B cell (primary cell): Measurements from ENCODE around the gene ISLR. TPM values are rescaled to one million over a fixed set of nuclear protein-coding genes. Genes with fewer than 3 reads are reported as not detected.

ENCODE experiments used
- ATAC-seq: fragments of 200-7000 bp; cut with Tn5 transposase; one replicate; pipeline ENCODE4 v1.10.0; 2021; ENCODE audit warnings: low read depth, mild to moderate bottlenecking, moderate number of reproducible peaks, moderate library complexity
- CTCF ChIA-PET: fragments of 350-600 bp; sonication (Branson Sonifier 250); formaldehyde crosslinking; loops from one replicate; lab custom pipeline; 2021; ENCODE audit warnings: antibody characterized with exemption, inconsistent platforms; lab: Charles Lee
- POLR2A ChIA-PET: fragments of 350-600 bp; sonication (Branson Sonifier 250); formaldehyde crosslinking; loops from one replicate; lab custom pipeline; 2021; ENCODE audit warnings: antibody characterized with exemption; lab: Charles Lee
- DNase-seq: peaks from one replicate; pipeline ENCODE4 v3.0.0; 2013
- H2AFZ ChIP-seq: 2 replicates; pipeline ENCODE4 v1.6.1; 2012; ENCODE audit warnings: mild to moderate bottlenecking, low read depth, low read length; ENCODE audit not compliant: insufficient read depth, poor library complexity, severe bottlenecking
- H3K27ac ChIP-seq, 2 donors: 1 replicate in 1 of 2; 2 replicates in 1 of 2; pipeline ENCODE4 v1.5.1; 2012 to 2013; ENCODE audit warnings: low read length in 2 of 2, mild to moderate bottlenecking in 2 of 2, moderate library complexity in 1 of 2
- H3K27me3 ChIP-seq, 4 experiments: fragments of 200-600 bp in 1 of 4; sonication (generic) in 1 of 4; replicated peaks in 1 of 4; 1 replicate in 2 of 4; 2 replicates in 2 of 4; pipeline versions ENCODE4 v1.6.1 to v1.7.0; 2013 to 2016; ENCODE audit warnings: low read length in 3 of 4, mild to moderate bottlenecking in 2 of 4, mixed read lengths in 1 of 4, moderate library complexity in 1 of 4; ENCODE audit not compliant: insufficient read depth in 4 of 4, control insufficient read depth in 3 of 4; ENCODE audit errors: control extremely low read depth in 1 of 4
- H3K36me3 ChIP-seq, 2 experiments: replicated peaks in 1 of 2; 1 replicate in 1 of 2; 2 replicates in 1 of 2; pipeline versions ENCODE4 v1.6.1 to v1.7.1; 2013; ENCODE audit warnings: low read length in 1 of 2; ENCODE audit not compliant: insufficient read depth in 2 of 2, control insufficient read depth in 1 of 2; ENCODE audit errors: control extremely low read depth in 1 of 2, extremely low read depth in 1 of 2
- H3K4me1 ChIP-seq, 2 donors: fragments of 200-600 bp in 1 of 2; sonication (generic) in 1 of 2; 1 replicate in 1 of 2; 2 replicates in 1 of 2; pipeline versions ENCODE4 v1.5.1 to v1.6.1; 2013 to 2017; ENCODE audit warnings: low read length in 2 of 2; ENCODE audit not compliant: control insufficient read depth in 2 of 2, insufficient read depth in 2 of 2
- H3K4me2 ChIP-seq: replicated peaks from 2 replicates; pipeline ENCODE3; 2012; ENCODE audit warnings: mild to moderate bottlenecking, low read depth, low read length; ENCODE audit not compliant: poor library complexity, severe bottlenecking
- H3K4me3 ChIP-seq, 5 experiments: fragments of 200-600 bp in 1 of 5; sonication (generic) in 1 of 5; 1 replicate in 3 of 5; 2 replicates in 2 of 5; pipeline versions ENCODE4 v1.5.1 to v1.7.0; 2011 to 2016; ENCODE audit warnings: low read length in 4 of 5, mild to moderate bottlenecking in 4 of 5, low read depth in 2 of 5, control low read depth in 1 of 5, moderate library complexity in 1 of 5; ENCODE audit not compliant: insufficient read depth in 1 of 5; ENCODE audit errors: control extremely low read depth in 1 of 5, extremely low read depth in 1 of 5
- H3K79me2 ChIP-seq: fragments of 200-600 bp; sonication (generic); one replicate; pipeline ENCODE4 v1.6.0; 2016; ENCODE audit warnings: low read length; ENCODE audit not compliant: control insufficient read depth, insufficient read depth
- H3K9ac ChIP-seq: fragments of 200-600 bp; sonication (generic); 2 replicates; pipeline ENCODE4 v1.6.1; 2017; ENCODE audit warnings: mild to moderate bottlenecking, low read length, moderate library complexity
- H3K9me3 ChIP-seq, 3 donors: one replicate each; pipeline versions ENCODE4 v1.6.1 to v1.7.1; 2013; ENCODE audit warnings: low read length in 2 of 3; ENCODE audit not compliant: control insufficient read depth in 2 of 3, insufficient read depth in 1 of 3; ENCODE audit errors: control extremely low read depth in 1 of 3
- H4K20me1 ChIP-seq: 2 replicates; pipeline ENCODE4 v1.6.0; 2012; ENCODE audit warnings: mild to moderate bottlenecking, low read length; ENCODE audit not compliant: insufficient read depth, control insufficient read depth, poor library complexity, severe bottlenecking
- H3K27ac Mint-ChIP-seq: one replicate; pipeline ENCODE4 v1.8.0; 2021; ENCODE audit warnings: mixed read lengths
- H3K27me3 Mint-ChIP-seq: one replicate; pipeline ENCODE4 v1.8.0; 2021; ENCODE audit warnings: mixed read lengths
- H3K4me1 Mint-ChIP-seq: one replicate; pipeline ENCODE4 v1.8.0; 2021; ENCODE audit warnings: mixed read lengths
- H3K4me3 Mint-ChIP-seq: one replicate; pipeline ENCODE4 v1.8.0; 2021; ENCODE audit warnings: mixed read lengths
- H3K9me3 Mint-ChIP-seq: one replicate; pipeline ENCODE4 v1.8.0; 2022; ENCODE audit warnings: mixed read lengths; ENCODE audit not compliant: insufficient read depth
- EZH2 ChIP-seq: IDR thresholded peaks from 2 replicates; pipeline ENCODE4 v1.6.1; 2012; ENCODE audit warnings: borderline replicate concordance, low read depth, mild to moderate bottlenecking, moderate library complexity, low read length; ENCODE audit not compliant: insufficient read depth, poor library complexity, severe bottlenecking
- WGBS: methylation state at CpG from one replicate; pipeline ENCODE4 v1.1.5; 2013; ENCODE audit warnings: missing lambda C conversion rate; ENCODE audit not compliant: insufficient coverage; 5-methylcytosine and 5-hydroxymethylcytosine counted together
- intact Hi-C: fragments of 100-400 bp; cut with micrococcal nuclease; formaldehyde crosslinking; loops from one replicate; pipeline ENCODE4 v1.10.0; 2022
- polyA plus RNA-seq: library from polyadenylated mRNA; depleted of rRNA; stranded (reverse); fragments of >200 nt; gene quantifications from 2 replicates; pipeline ENCODE4 v1.2.3, GENCODE V29; 2012
- total RNA-seq, 2 donors: library from RNA; stranded (reverse); fragments of 120-200 nt in 1 of 2; gene quantifications; 1 replicate in 1 of 2; 2 replicates in 1 of 2; pipeline versions ENCODE4 v1.2.3 to v1.2.4, GENCODE V29; 2013 to 2022
- TF ChIP-seq, protein P1 (sequence below): fragments of 200-600 bp; IDR thresholded peaks from one replicate; pipeline ENCODE4 v1.8.0; 2022; ENCODE audit warnings: antibody characterized with exemption, mild to moderate bottlenecking

ISLR gene
- total and polyA plus RNA-seq, 2 donors (not counting 1 experiment from before 2014, with no cell fraction given), result not detected

GRCh38 chr15:74202452-74203401, 29.2 kb downstream of the ISLR start, which contains the start of gene STRA6:
STRA6 (minus strand) TSS chr15:74202787; CDS start chr15:74202267, 520 bp downstream.
- no peak for DNase-seq
- Histone ChIP-seq H3K4me1 (no peaks in the 10 kb centered on the region), H3K9me3 (no peaks in the 10 kb centered on the region), H4K20me1 (no peaks in the 10 kb centered on the region), H3K9ac (no peak within 1 kb of the TSS), H3K4me2 (no peak within 1 kb of the TSS), H3K79me2 (no peaks in the 10 kb centered on the region), H3K27ac (no peak within 1 kb of the TSS), H3K27me3 (no peaks in the 10 kb centered on the region), H3K4me3 (no peak within 1 kb of the TSS), H3K36me3 (no peaks in the 10 kb centered on the region), H2AFZ (no peak within 1 kb of the TSS)
- peaks cover 23% of the 10 kb centered on the region for H3K27me3 Mint-ChIP-seq
- ChIA-PET CTCF (no interaction called here), POLR2A (no interaction called here)
- no peak for TF ChIP-seq EZH2
- TF ChIP-seq, protein P1, sequence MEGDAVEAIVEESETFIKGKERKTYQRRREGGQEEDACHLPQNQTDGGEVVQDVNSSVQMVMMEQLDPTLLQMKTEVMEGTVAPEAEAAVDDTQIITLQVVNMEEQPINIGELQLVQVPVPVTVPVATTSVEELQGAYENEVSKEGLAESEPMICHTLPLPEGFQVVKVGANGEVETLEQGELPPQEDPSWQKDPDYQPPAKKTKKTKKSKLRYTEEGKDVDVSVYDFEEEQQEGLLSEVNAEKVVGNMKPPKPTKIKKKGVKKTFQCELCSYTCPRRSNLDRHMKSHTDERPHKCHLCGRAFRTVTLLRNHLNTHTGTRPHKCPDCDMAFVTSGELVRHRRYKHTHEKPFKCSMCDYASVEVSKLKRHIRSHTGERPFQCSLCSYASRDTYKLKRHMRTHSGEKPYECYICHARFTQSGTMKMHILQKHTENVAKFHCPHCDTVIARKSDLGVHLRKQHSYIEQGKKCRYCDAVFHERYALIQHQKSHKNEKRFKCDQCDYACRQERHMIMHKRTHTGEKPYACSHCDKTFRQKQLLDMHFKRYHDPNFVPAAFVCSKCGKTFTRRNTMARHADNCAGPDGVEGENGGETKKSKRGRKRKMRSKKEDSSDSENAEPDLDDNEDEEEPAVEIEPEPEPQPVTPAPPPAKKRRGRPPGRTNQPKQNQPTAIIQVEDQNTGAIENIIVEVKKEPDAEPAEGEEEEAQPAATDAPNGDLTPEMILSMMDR, result no peak
- 79% methylated on average over 20 of the region's 26 CpGs for WGBS
- H3K4me3 Mint-ChIP-seq, result no peak within 1 kb of the TSS
- no peak for ATAC-seq
- H3K9me3 Mint-ChIP-seq, result no peaks in the 10 kb centered on the region
- intact Hi-C loops, result no loop called here
- H3K27ac Mint-ChIP-seq, result no peak within 1 kb of the TSS
- H3K4me1 Mint-ChIP-seq, result no peaks in the 10 kb centered on the region

- H3K4me3 ChIP-seq, result no peak overlapping the region
- H3K27me3 ChIP-seq, result peaks cover 0 to 4% (median 0%) of the 10 kb centered on the region in 4 experiments
- ATAC-seq, result no peak
- no peak overlapping the region for H3K27ac ChIP-seq
- H3K4me2 ChIP-seq, result no peak overlapping the region
- no peaks in the 10 kb centered on the region for H3K4me1 Mint-ChIP-seq
- no peak overlapping the region for H3K9ac ChIP-seq
- no peak overlapping the region for H3K4me3 Mint-ChIP-seq
- TF ChIP-seq, protein P1, result no peak
- TF ChIP-seq EZH2, result no peak
- no peak overlapping the region for H3K27ac Mint-ChIP-seq
- H3K9me3 ChIP-seq, result no peaks in the 10 kb centered on the region
- H4K20me1 ChIP-seq, result no peaks in the 10 kb centered on the region
- H3K27me3 Mint-ChIP-seq, result peaks cover 33% of the 10 kb centered on the region
- H3K36me3 ChIP-seq, result no peaks in the 10 kb centered on the region
- WGBS, result 83% methylated on average over 6 of the region's 10 CpGs
- no peaks in the 10 kb centered on the region for H3K4me1 ChIP-seq
- H2AFZ ChIP-seq, result no peak overlapping the region
- intact Hi-C loops, result no loop called here
- no peak for DNase-seq
- ChIA-PET CTCF (no interaction called here), POLR2A (no interaction called here)
- H3K9me3 Mint-ChIP-seq, result no peaks in the 10 kb centered on the region
- no peaks in the 10 kb centered on the region for H3K79me2 ChIP-seq
Measured at GRCh38 chr15:74203914-74204431, 30.5 kb downstream of the ISLR start.
